Effector memory CD4-positive, alpha-beta T cell (primary cell): ENCODE results near the gene KRT73.

Experiments
- DNase-seq, 3 donors: peaks; one replicate each; pipeline ENCODE4 v3.0.0-alpha.2; 2020
- H3K27ac ChIP-seq: 2 replicates; pipeline ENCODE4 v1.7.0; 2013; ENCODE audit warnings: mild to moderate bottlenecking, low read length, moderate library complexity; ENCODE audit not compliant: insufficient read depth, poor library complexity, severe bottlenecking
- H3K27me3 ChIP-seq: replicated peaks from 2 replicates; pipeline ENCODE4 v1.7.0; 2013; ENCODE audit warnings: mild to moderate bottlenecking, low read length; ENCODE audit not compliant: insufficient read depth, control insufficient read depth, poor library complexity, severe bottlenecking
- H3K36me3 ChIP-seq: 2 replicates; pipeline ENCODE4 v1.7.0; 2013; ENCODE audit warnings: mild to moderate bottlenecking, low read length, moderate library complexity; ENCODE audit not compliant: control insufficient read depth, insufficient read depth
- H3K4me1 ChIP-seq: 2 replicates; pipeline ENCODE4 v1.7.0; 2013; ENCODE audit warnings: low read length, mild to moderate bottlenecking; ENCODE audit not compliant: control insufficient read depth, insufficient read depth, poor library complexity, severe bottlenecking
- H3K4me3 ChIP-seq: 2 replicates; pipeline ENCODE4 v1.7.0; 2013; ENCODE audit warnings: low read length, low read depth, mild to moderate bottlenecking; ENCODE audit not compliant: insufficient read depth, poor library complexity, severe bottlenecking
- H3K9me3 ChIP-seq: 2 replicates; pipeline ENCODE4 v1.7.0; 2013; ENCODE audit warnings: mild to moderate bottlenecking, low read length, moderate library complexity; ENCODE audit not compliant: control insufficient read depth
- total RNA-seq, 3 donors: gene quantifications; one replicate each; lab custom pipeline; 2026; lab: John Stamatoyannopoulos, UW

Gene KRT73
- 0.86 to 18.9 (median 6.4) reads per million in 3 donors for total RNA-seq

- Histone ChIP-seq H3K4me3 (no peak within 1 kb of the TSS), H3K27me3 (no peaks in the 10 kb centered on the region), H3K27ac (no peak within 1 kb of the TSS), H3K9me3 (no peaks in the 10 kb centered on the region), H3K4me1 (peaks cover 16% of the 10 kb centered on the region), H3K36me3 (no peaks in the 10 kb centered on the region)
- DNase-seq: no peak
Measured at GRCh38 chr12:52618216-52618615, at the start of gene KRT73. Gene KRT73, minus strand, starts transcription at chr12:52618559. Its CDS starts 35 bp downstream, at chr12:52618524.

GRCh38 chr12:52667931-52668330, 49.6 kb upstream of the KRT73 start:
- H3K4me3 ChIP-seq: no peak overlapping the region
- H3K27me3 ChIP-seq: no peaks in the 10 kb centered on the region
- no peaks in the 10 kb centered on the region for H3K4me1 ChIP-seq
- no peak overlapping the region for H3K27ac ChIP-seq
- DNase-seq: no peak
- H3K36me3 ChIP-seq: no peaks in the 10 kb centered on the region
- no peaks in the 10 kb centered on the region for H3K9me3 ChIP-seq

GRCh38 chr12:52667509-52667908, 49.1 kb upstream of the KRT73 start:
- Histone ChIP-seq H3K27me3 (no peaks in the 10 kb centered on the region), H3K36me3 (no peaks in the 10 kb centered on the region), H3K4me1 (no peaks in the 10 kb centered on the region), H3K4me3 (no peak overlapping the region), H3K9me3 (no peaks in the 10 kb centered on the region), H3K27ac (no peak overlapping the region)
- no peak for DNase-seq

- H3K4me1 ChIP-seq: no peaks in the 10 kb centered on the region
Measured at GRCh38 chr12:52666471-52666870, 48.1 kb upstream of the KRT73 start.

GRCh38 chr12:52663420-52663819, 45.1 kb upstream of the KRT73 start:
- H3K27ac ChIP-seq: no peak overlapping the region
- no peaks in the 10 kb centered on the region for H3K27me3 ChIP-seq
- no peaks in the 10 kb centered on the region for H3K36me3 ChIP-seq
- no peaks in the 10 kb centered on the region for H3K4me1 ChIP-seq
- no peaks in the 10 kb centered on the region for H3K9me3 ChIP-seq
- DNase-seq: no peak
- no peak overlapping the region for H3K4me3 ChIP-seq

More at GRCh38 chr12:52666471-52666870, 48.1 kb upstream of the KRT73 start:
- Histone ChIP-seq H3K9me3 (no peaks in the 10 kb centered on the region), H3K27me3 (no peaks in the 10 kb centered on the region), H3K36me3 (no peaks in the 10 kb centered on the region), H3K4me3 (no peak overlapping the region), H3K27ac (no peak overlapping the region)
- no peak for DNase-seq

- no peak overlapping the region for H3K4me3 ChIP-seq
- no peak overlapping the region for H3K27ac ChIP-seq
Measured at GRCh38 chr12:52662918-52663229, 44.5 kb upstream of the KRT73 start.

GRCh38 chr12:52662093-52662917, 43.9 kb upstream of the KRT73 start:
- Histone ChIP-seq H3K36me3 (no peaks in the 10 kb centered on the region), H3K4me1 (no peaks in the 10 kb centered on the region), H3K4me3 (no peak overlapping the region), H3K27me3 (no peaks in the 10 kb centered on the region), H3K27ac (no peak overlapping the region), H3K9me3 (no peaks in the 10 kb centered on the region)
- no peak for DNase-seq

More at GRCh38 chr12:52662918-52663229, 44.5 kb upstream of the KRT73 start:
- H3K27me3 ChIP-seq: no peaks in the 10 kb centered on the region
- DNase-seq: no peak
- no peaks in the 10 kb centered on the region for H3K36me3 ChIP-seq
- H3K9me3 ChIP-seq: no peaks in the 10 kb centered on the region
- no peaks in the 10 kb centered on the region for H3K4me1 ChIP-seq

- no peaks in the 10 kb centered on the region for H3K27me3 ChIP-seq
- no peak overlapping the region for H3K4me3 ChIP-seq
- no peaks in the 10 kb centered on the region for H3K36me3 ChIP-seq
- H3K27ac ChIP-seq: no peak overlapping the region
- no peaks in the 10 kb centered on the region for H3K4me1 ChIP-seq
- H3K9me3 ChIP-seq: no peaks in the 10 kb centered on the region
- DNase-seq: no peak
Measured at GRCh38 chr12:52661668-52662067, 43.3 kb upstream of the KRT73 start.

GRCh38 chr12:52660934-52661499, 42.7 kb upstream of the KRT73 start:
- no peak for DNase-seq
- Histone ChIP-seq H3K27me3 (no peaks in the 10 kb centered on the region), H3K36me3 (no peaks in the 10 kb centered on the region), H3K4me3 (no peak overlapping the region), H3K4me1 (no peaks in the 10 kb centered on the region), H3K9me3 (no peaks in the 10 kb centered on the region), H3K27ac (no peak overlapping the region)

GRCh38 chr12:52659951-52660350, 41.6 kb upstream of the KRT73 start:
- no peak overlapping the region for H3K27ac ChIP-seq
- H3K9me3 ChIP-seq: no peaks in the 10 kb centered on the region
- no peaks in the 10 kb centered on the region for H3K36me3 ChIP-seq
- no peaks in the 10 kb centered on the region for H3K27me3 ChIP-seq
- no peak overlapping the region for H3K4me3 ChIP-seq
- no peak for DNase-seq
- H3K4me1 ChIP-seq: no peaks in the 10 kb centered on the region
